Loucy (cell line): ENCODE results near the gene RGS2.

ENCODE experiments used
- CTCF ChIP-seq: fragments of 200-600 bp; sonication (generic); conservative IDR thresholded peaks from 2 replicates; pipeline ENCODE4 v1.5.1; 2014; ENCODE audit warnings: mild to moderate bottlenecking, antibody characterized with exemption, low read length
- EZH2phosphoT487 ChIP-seq: fragments of 200-600 bp; IDR thresholded peaks from 2 replicates; pipeline ENCODE4 v1.6.1; 2018; ENCODE audit warnings: antibody characterized with exemption, mild to moderate bottlenecking, moderate library complexity, borderline replicate concordance

GRCh38 chr1:192849442-192849841, 40.6 kb downstream of the RGS2 start:
- no peak for TF ChIP-seq CTCF
- no peak for TF ChIP-seq EZH2phosphoT487
